ENCODE results near the gene SNRNP70.

The SNRNP70 gene

DNA sequence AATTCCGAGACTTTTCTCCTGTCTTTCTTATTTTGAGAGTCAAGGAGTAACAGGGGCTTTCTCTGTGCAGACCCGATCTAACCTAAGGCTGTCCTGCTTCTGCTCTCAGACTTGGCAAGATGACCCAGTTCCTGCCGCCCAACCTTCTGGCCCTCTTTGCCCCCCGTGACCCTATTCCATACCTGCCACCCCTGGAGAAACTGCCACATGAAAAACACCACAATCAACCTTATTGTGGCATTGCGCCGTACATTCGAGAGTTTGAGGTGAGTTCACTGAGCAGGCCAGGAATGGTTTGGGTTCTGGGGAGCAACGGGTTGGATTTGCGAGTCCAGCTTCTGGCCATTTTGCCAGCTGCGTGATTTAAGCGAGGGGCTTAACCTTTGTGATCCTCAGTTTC, 1.0 kb downstream of the SNRNP70 start:
- no peak for ATAC-seq

GRCh38 chr19:49091391-49092038, 6.3 kb downstream of the SNRNP70 start:
- no peak for ATAC-seq
- TF ChIP-seq CSDC2 (CRISPR knock-in tag; IDR thresholded peaks at IDR 0.05) (no peak), GLIS3 (CRISPR knock-in tag; IDR thresholded peaks at IDR 0.05) (no peak), RARB (CRISPR knock-in tag; IDR thresholded peaks at IDR 0.05) (no peak), ISL1 (CRISPR knock-in tag; IDR thresholded peaks at IDR 0.05) (no peak), TCF4 (CRISPR knock-in tag; IDR thresholded peaks at IDR 0.05; ENCODE audit: borderline replicate concordance) (no peak), SNAI2 (CRISPR knock-in tag; IDR thresholded peaks at IDR 0.05) (no peak), ZFP30 (CRISPR knock-in tag; IDR thresholded peaks at IDR 0.05) (no peak), ZFP3 (CRISPR knock-in tag; IDR thresholded peaks at IDR 0.05) (no peak), ARNTL (CRISPR knock-in tag; IDR thresholded peaks at IDR 0.05; ENCODE audit: borderline replicate concordance, low read depth) (no peak), ZNF70 (CRISPR knock-in tag; IDR thresholded peaks at IDR 0.05) (no peak)
- TF ChIP-seq, protein P1, sequence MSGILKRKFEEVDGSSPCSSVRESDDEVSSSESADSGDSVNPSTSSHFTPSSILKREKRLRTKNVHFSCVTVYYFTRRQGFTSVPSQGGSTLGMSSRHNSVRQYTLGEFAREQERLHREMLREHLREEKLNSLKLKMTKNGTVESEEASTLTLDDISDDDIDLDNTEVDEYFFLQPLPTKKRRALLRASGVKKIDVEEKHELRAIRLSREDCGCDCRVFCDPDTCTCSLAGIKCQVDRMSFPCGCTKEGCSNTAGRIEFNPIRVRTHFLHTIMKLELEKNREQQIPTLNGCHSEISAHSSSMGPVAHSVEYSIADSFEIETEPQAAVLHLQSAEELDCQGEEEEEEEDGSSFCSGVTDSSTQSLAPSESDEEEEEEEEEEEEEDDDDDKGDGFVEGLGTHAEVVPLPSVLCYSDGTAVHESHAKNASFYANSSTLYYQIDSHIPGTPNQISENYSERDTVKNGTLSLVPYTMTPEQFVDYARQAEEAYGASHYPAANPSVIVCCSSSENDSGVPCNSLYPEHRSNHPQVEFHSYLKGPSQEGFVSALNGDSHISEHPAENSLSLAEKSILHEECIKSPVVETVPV (CRISPR knock-in tag; IDR thresholded peaks at IDR 0.05): no peak

More for the DNA sequence above, 1.0 kb downstream of the SNRNP70 start:
- TF ChIP-seq ZNF70 (CRISPR knock-in tag; IDR thresholded peaks at IDR 0.05) (no peak), ISL1 (CRISPR knock-in tag; IDR thresholded peaks at IDR 0.05) (no peak), PPARA (CRISPR knock-in tag; IDR thresholded peaks at IDR 0.05; ENCODE audit: borderline replicate concordance) (no peak), SNAI2 (CRISPR knock-in tag; IDR thresholded peaks at IDR 0.05) (no peak), CREB5 (CRISPR knock-in tag; IDR thresholded peaks at IDR 0.05; ENCODE audit: low read depth) (no peak), BACH2 (CRISPR knock-in tag; IDR thresholded peaks at IDR 0.05; ENCODE audit: borderline replicate concordance) (no peak), RARB (CRISPR knock-in tag; IDR thresholded peaks at IDR 0.05) (no peak), ZNF8 (CRISPR knock-in tag; IDR thresholded peaks at IDR 0.05) (no peak), GLIS3 (CRISPR knock-in tag; IDR thresholded peaks at IDR 0.05) (no peak), ARNTL (CRISPR knock-in tag; IDR thresholded peaks at IDR 0.05; ENCODE audit: borderline replicate concordance, low read depth) (no peak), TCF4 (CRISPR knock-in tag; IDR thresholded peaks at IDR 0.05; ENCODE audit: borderline replicate concordance) (no peak), TOX (CRISPR knock-in tag; IDR thresholded peaks at IDR 0.05; ENCODE audit: borderline replicate concordance) (no peak), ZC3H10 (CRISPR knock-in tag; IDR thresholded peaks at IDR 0.05) (no peak), ZNF565 (CRISPR knock-in tag; conservative IDR thresholded peaks at IDR 0.05; ENCODE audit: low read depth) (no peak), ZFP30 (CRISPR knock-in tag; IDR thresholded peaks at IDR 0.05) (no peak), PATZ1 (CRISPR knock-in tag; IDR thresholded peaks at IDR 0.05; ENCODE audit: borderline replicate concordance) (no peak)
- TF ChIP-seq, protein P1 (CRISPR knock-in tag; IDR thresholded peaks at IDR 0.05): no peak

DNA sequence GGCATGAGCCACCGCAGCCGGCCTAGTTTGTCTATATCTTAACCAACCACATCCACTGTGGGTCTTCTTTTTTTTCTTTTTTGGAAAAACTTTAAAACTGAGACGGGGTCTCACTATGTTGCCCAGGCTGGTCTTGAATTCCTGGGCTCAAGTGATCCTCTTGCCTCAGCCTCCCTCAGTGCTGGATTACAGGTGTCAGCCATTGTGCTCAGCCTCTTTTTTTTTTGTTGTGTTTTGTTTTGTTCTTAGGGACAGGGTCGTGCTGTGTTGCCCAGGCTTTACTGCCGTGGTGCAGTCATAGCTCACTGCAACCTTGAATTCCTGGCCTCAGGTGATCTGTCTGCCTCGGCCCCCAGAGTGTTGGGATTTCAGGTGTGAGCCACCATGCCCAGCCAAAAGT, 7.4 kb downstream of the SNRNP70 start:
- TF ChIP-seq OSR1 (CRISPR knock-in tag; IDR thresholded peaks at IDR 0.05) (no peak), PPARA (CRISPR knock-in tag; IDR thresholded peaks at IDR 0.05; ENCODE audit: borderline replicate concordance) (no peak), ISL1 (CRISPR knock-in tag; IDR thresholded peaks at IDR 0.05) (no peak), TOX (CRISPR knock-in tag; IDR thresholded peaks at IDR 0.05; ENCODE audit: borderline replicate concordance) (no peak), GLIS3 (CRISPR knock-in tag; IDR thresholded peaks at IDR 0.05) (no peak), TCF4 (CRISPR knock-in tag; IDR thresholded peaks at IDR 0.05; ENCODE audit: borderline replicate concordance) (no peak), ZNF70 (CRISPR knock-in tag; IDR thresholded peaks at IDR 0.05) (no peak), ZFP3 (CRISPR knock-in tag; IDR thresholded peaks at IDR 0.05) (no peak), ESRRG (CRISPR knock-in tag; IDR thresholded peaks at IDR 0.05) (no peak), SNAI2 (CRISPR knock-in tag; IDR thresholded peaks at IDR 0.05) (no peak), POU6F1 (CRISPR knock-in tag; IDR thresholded peaks at IDR 0.05; ENCODE audit: borderline replicate concordance, low read depth) (no peak), BACH2 (CRISPR knock-in tag; IDR thresholded peaks at IDR 0.05; ENCODE audit: borderline replicate concordance) (no peak)
- TF ChIP-seq, protein P1 (CRISPR knock-in tag; IDR thresholded peaks at IDR 0.05): no peak
- no peak for ATAC-seq

All from SK-N-SH treated with all-trans-retinoic acid at 6 μM for 48 hours (cell line).